ENCODE results near the gene TNS1. TPM values are rescaled to one million over a fixed set of nuclear protein-coding genes. Genes with fewer than 3 reads are reported as not detected.

The TNS1 gene
- total RNA-seq, 3 donors from 2014 or later (not counting 1 experiment from before 2014, with no cell fraction given) = 1.1 to 3.0 (median 2.1) TPM

DNA sequence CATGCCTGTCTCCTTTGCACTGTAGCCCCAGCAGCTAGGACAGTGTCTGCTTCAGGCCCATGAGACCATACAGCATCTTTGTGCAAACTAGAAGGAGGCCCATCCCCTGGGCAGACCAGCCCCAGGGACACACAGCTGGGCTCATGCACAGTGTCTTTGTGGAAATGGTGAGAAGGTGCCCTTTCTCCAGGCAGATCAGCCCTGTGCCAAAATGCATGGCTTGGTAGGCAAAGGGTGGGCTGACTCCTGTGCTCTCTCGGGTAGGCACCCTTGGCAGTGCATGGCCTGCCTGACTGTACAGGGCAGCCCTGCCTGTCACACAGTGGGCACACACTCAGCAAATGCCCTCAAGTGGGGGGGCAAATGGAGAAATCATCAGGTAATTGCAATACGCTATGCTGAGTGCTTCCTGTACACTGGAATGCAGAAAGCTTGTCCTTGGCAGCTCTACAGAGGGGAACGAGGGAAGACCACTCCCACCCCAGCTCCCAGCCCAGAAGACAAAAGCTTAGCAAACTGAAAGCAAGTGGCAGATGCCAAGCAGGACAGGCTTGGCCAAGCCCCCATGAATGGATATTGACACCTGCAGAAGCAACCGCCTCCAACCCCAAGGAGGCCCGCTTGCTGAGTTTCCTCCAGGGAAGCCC lies 21.6 kb downstream of the TNS1 start:
- no peaks in the 10 kb centered on the region for H3K4me1 Mint-ChIP-seq
- Histone ChIP-seq H3K27ac (ENCODE audit: low read length) (no peak overlapping the region), H3K27me3 (ENCODE audit: control insufficient read depth, insufficient read depth, low read length) (no peaks in the 10 kb centered on the region), H3K36me3 (ENCODE audit: control insufficient read depth, insufficient read depth, low read length) (no peaks in the 10 kb centered on the region), H3K9me3 (ENCODE audit: control insufficient read depth, insufficient read depth, low read length) (no peaks in the 10 kb centered on the region), H3K4me1 (ENCODE audit: control insufficient read depth, insufficient read depth, low read length) (no peaks in the 10 kb centered on the region), H3K4me3 (ENCODE audit: low read length) (no peak overlapping the region)
- TF ChIP-seq, protein P1, sequence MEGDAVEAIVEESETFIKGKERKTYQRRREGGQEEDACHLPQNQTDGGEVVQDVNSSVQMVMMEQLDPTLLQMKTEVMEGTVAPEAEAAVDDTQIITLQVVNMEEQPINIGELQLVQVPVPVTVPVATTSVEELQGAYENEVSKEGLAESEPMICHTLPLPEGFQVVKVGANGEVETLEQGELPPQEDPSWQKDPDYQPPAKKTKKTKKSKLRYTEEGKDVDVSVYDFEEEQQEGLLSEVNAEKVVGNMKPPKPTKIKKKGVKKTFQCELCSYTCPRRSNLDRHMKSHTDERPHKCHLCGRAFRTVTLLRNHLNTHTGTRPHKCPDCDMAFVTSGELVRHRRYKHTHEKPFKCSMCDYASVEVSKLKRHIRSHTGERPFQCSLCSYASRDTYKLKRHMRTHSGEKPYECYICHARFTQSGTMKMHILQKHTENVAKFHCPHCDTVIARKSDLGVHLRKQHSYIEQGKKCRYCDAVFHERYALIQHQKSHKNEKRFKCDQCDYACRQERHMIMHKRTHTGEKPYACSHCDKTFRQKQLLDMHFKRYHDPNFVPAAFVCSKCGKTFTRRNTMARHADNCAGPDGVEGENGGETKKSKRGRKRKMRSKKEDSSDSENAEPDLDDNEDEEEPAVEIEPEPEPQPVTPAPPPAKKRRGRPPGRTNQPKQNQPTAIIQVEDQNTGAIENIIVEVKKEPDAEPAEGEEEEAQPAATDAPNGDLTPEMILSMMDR (IDR thresholded peaks at IDR 0.05) = no peak
- DNase-seq (no peak), ATAC-seq (no peak)
- WGBS (ENCODE audit: insufficient coverage) = 77% methylated on average over 5 of the region's 5 CpGs
- H3K36me3 Mint-ChIP-seq = no peaks in the 10 kb centered on the region
- H3K9me3 Mint-ChIP-seq = no peaks in the 10 kb centered on the region
- intact Hi-C loops (cut with micrococcal nuclease) = no loop called here
- no peaks in the 10 kb centered on the region for H3K27me3 Mint-ChIP-seq (ENCODE audit: low read depth in 2 of 2)
- no peak overlapping the region for H3K4me3 Mint-ChIP-seq
- H3K27ac Mint-ChIP-seq = no peak overlapping the region

GRCh38 chr2:217980591-217980990 lies 22.2 kb downstream of the TNS1 start:
- intact Hi-C loops (cut with micrococcal nuclease) = no loop called here

DNA sequence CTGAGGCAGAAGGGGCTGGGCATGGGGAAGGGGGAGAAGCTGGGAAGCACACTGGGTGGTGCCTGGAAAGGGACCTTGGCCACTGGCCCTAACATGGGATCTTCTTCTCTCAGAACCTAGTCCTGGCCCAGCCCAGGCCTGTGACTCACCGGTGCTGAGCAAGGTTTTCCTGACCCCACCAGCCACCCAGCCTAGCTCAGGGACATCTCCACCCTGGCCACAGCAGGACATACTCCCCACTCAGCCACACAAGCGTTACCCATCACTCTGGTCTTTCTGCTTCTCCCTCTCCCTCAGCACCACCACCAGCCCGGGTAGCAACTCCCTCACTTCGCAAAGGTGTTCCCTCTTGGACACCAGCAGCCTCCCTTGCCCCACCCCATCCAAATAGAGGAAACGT lies 22.8 kb downstream of the TNS1 start:
- TF ChIP-seq, protein P1 (IDR thresholded peaks at IDR 0.05) = no peak
- Histone ChIP-seq H3K4me3 (ENCODE audit: low read length) (no peak overlapping the region), H3K9me3 (ENCODE audit: control insufficient read depth, insufficient read depth, low read length) (no peaks in the 10 kb centered on the region), H3K4me1 (ENCODE audit: control insufficient read depth, insufficient read depth, low read length) (no peaks in the 10 kb centered on the region), H3K27ac (ENCODE audit: low read length) (no peak overlapping the region), H3K27me3 (ENCODE audit: control insufficient read depth, insufficient read depth, low read length) (no peaks in the 10 kb centered on the region), H3K36me3 (ENCODE audit: control insufficient read depth, insufficient read depth, low read length) (no peaks in the 10 kb centered on the region)
- no peaks in the 10 kb centered on the region for H3K4me1 Mint-ChIP-seq
- DNase-seq = no peak
- no peaks in the 10 kb centered on the region for H3K27me3 Mint-ChIP-seq (ENCODE audit: low read depth in 2 of 2)
- intact Hi-C loops (cut with micrococcal nuclease) = no loop called here
- no peak overlapping the region for H3K27ac Mint-ChIP-seq
- ATAC-seq = no peak
- 92% methylated on average over 4 of the region's 5 CpGs for WGBS (ENCODE audit: insufficient coverage)
- no peak overlapping the region for H3K4me3 Mint-ChIP-seq
- no peaks in the 10 kb centered on the region for H3K36me3 Mint-ChIP-seq
- H3K9me3 Mint-ChIP-seq = no peaks in the 10 kb centered on the region

More at GRCh38 chr2:217980591-217980990, 22.2 kb downstream of the TNS1 start:
- no peak overlapping the region for H3K27ac Mint-ChIP-seq
- no peak overlapping the region for H3K27ac ChIP-seq (ENCODE audit: low read length)
- H3K4me1 ChIP-seq (ENCODE audit: control insufficient read depth, insufficient read depth, low read length) = no peaks in the 10 kb centered on the region
- no peaks in the 10 kb centered on the region for H3K9me3 Mint-ChIP-seq
- DNase-seq = no peak
- H3K4me3 ChIP-seq (ENCODE audit: low read length) = no peak overlapping the region
- H3K27me3 Mint-ChIP-seq (ENCODE audit: low read depth in 2 of 2) = no peaks in the 10 kb centered on the region
- no peaks in the 10 kb centered on the region for H3K36me3 Mint-ChIP-seq
- H3K4me1 Mint-ChIP-seq = no peaks in the 10 kb centered on the region
- H3K4me3 Mint-ChIP-seq = no peak overlapping the region
- no peaks in the 10 kb centered on the region for H3K36me3 ChIP-seq (ENCODE audit: control insufficient read depth, insufficient read depth, low read length)
- WGBS (ENCODE audit: insufficient coverage) = 92% methylated on average over 6 of the region's 6 CpGs
- H3K9me3 ChIP-seq (ENCODE audit: control insufficient read depth, insufficient read depth, low read length) = no peaks in the 10 kb centered on the region
- TF ChIP-seq, protein P1 (IDR thresholded peaks at IDR 0.05) = no peak
- H3K27me3 ChIP-seq (ENCODE audit: control insufficient read depth, insufficient read depth, low read length) = no peaks in the 10 kb centered on the region
- no peak for ATAC-seq
